Amniotic epithelial cell (primary cell): ENCODE data around the gene TRAM2.

Source experiments
- DNase-seq: peaks from one replicate; pipeline ENCODE4 v3.0.0-alpha.2; 2010; ENCODE audit warnings: low read depth

The TRAM2 gene

DNA sequence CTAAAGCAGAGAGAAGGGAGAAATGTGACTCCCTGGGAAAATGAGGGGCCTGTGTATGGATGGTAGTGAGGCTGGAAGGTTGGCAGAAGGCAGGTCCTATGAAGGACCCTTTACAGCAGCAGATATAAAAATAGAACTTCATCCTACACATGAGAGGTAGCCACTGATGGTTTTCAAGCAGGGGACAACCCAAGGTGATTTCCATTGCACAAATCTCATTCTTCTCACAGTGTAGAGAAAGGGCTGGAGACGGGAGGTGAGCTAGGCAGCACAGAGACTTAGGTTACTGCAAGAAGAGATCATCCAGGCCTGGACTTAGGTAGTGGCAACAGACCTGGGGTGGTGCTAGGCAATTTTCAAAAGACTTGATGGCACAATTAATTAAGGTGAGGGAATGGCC is 30.7 kb downstream of the TRAM2 start:
- no peak for DNase-seq

DNA sequence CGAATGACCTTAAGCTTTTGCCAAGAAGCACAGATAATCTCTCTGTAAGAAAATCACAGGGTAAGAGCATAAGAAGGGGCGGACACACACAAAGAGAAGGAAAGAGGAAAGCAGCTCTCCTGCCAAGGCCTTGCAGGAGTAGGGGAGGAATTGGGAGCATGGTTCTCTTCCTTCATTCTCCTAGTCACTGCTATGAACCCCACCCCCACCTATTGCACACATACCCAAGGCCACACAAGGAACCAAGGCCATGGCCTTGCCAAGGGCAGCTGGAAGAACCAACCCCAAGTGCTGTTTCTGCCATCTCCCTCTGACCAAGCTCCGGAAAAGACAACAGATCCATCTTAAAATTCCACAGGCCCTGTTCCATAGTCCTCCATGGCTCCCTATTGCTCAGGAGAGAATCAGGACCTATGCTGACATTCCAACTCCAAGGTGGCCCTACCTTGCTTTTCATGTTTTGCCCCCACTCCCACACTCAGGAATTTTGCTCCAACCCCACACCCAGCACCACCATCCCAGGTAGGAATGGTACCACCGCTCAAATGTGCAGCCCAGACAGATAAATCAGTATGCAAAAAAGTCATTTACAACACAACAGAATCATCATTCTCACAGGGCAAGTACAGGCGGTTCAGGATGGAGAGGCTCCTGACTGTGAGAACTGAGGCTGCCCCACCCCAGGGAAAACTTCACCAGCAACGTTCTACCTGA is 31.3 kb downstream of the TRAM2 start:
- DNase-seq = no peak

DNA sequence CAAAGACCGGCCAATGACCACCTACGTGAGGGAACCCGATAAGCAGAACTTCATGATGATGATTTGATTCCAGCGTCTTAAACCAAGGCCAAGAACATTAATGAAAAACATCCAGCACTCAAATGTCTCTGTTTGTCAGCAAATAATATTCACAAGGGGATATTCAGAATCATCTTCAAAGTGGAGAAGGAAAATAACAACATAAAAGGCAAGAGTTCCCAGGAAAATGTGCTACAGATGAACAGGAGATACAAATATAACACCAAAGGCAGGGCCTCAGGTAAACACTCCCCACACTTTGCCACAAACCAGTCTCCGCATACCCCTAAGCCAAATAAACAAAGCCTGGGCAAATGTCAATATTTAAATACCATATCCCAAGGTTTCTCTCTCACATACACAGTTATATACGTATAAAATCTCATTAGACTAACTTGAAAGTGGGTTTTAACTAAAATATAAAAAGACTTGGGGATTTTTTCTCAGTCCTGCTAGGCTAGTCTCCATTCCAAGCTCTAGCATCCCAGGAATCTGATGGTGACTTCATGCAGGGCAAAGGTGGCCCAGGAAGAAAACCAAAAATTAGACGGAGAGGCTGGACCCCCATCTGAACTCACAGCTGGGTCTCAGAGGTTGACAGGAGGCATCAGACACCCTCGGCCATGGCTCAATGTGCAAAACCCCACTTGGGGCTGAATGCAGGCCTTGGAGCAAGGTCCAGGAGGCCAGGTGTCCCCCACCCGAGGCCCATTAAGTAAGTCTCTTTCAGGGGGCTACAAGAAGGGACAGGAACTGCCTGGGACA is 32.1 kb downstream of the TRAM2 start:
- DNase-seq = no peak

DNA sequence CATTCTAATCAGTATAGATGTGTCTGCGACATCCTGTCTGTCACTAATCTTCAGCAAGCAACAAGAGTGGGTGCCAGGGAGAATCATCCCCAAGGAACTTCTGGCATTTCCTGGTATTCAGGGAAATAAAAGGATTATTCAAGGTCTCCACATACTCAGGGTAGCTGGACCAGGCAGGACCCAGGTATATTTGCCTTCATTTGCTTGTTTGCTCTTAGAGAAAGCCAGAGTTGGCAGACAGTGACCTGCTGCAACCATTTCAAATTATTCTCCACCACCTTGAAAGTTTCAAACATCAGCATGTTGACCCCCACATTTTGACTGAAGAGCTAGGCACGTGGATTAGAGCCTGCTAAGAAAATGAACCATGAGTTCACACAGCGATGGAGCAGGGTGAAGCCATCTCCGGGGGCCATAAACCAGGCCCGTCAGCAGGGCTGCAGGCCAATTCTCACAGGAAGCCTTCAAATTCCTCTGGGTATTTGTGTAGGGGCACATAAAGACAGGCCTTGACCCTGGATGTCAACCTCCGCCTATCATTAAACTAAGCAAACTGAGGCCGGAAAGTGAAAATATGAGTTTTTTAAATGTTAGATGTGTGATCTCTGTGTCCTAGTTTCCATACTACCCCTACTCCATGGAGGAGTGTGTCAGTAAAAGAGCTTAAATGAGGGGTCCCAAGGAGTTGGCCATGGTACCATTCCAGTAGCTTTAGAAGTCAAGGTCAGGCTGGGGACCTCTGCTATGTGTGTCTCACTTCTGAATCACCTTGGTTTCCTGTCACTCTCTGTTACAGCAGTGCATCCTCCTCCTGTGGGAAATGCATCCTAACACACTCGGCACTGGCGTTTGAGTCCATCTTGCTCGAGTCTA is 32.9 kb downstream of the TRAM2 start:
- peak; percentile 56 for DNase-seq

DNA sequence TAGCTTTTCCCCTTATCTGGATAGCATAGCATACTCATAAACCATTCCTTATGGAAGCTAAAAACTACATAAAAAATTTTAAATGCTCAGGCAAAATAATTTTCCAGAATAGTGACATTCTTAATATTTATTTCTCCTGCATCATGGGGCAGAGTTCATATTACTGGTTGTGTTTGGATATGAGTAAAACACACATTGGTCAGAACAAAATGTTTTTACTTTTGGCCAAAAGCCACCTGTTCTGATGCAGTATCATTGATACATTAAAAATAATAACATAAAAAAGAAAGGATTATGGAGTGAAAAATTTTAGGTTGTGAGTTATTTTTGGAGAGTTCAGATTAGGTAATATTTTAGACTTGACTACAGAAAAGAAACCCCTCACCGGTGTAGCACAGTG is 33.6 kb downstream of the TRAM2 start:
- no peak for DNase-seq

DNA sequence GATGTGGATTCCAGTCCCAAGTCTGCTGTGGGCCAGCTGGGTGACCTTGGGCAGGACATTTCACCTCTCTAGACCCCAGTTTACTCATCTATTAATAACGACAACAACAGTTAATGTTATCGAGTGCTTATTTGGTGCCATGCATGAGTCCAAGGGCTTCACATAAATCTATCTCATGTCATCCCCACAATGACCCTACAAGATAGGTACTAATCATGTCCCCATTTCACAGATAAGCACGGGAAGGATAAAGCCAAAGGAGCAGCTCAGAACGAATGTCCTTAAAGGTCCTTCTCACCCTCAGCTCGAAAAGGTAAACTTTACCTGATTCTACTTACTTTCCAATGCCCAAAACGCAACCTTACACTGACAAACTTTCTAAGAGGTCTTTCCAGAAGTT is 35.7 kb downstream of the TRAM2 start:
- DNase-seq = no peak

DNA sequence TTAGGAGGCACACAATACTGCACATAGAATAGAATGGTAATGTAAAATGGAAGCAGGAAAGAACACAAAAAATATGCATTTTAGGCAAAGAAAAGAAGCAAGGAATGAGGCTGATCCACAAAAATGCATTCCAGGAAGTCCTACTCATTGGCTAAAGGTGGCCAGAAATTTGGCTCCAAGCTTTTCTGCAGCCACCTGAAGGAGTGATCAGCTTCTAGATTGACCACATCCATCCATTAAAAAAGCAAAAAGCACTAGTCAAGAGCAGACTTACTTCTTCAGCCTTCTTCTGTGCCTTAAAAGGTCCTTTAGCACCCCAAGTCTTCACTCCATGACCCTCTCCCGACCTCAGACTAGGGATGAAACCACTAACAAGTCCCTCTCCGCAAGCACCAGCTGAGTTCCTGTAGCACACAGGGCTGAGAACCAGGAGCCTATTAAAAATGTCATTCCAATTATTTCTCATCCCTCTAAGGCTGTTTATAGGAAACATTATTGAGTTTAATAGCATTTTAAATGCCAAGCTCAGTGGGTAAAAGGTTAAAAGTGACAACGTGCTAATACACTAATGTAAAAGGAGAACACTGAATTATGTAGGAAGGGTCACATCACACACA is 36.5 kb downstream of the TRAM2 start:
- no peak for DNase-seq

DNA sequence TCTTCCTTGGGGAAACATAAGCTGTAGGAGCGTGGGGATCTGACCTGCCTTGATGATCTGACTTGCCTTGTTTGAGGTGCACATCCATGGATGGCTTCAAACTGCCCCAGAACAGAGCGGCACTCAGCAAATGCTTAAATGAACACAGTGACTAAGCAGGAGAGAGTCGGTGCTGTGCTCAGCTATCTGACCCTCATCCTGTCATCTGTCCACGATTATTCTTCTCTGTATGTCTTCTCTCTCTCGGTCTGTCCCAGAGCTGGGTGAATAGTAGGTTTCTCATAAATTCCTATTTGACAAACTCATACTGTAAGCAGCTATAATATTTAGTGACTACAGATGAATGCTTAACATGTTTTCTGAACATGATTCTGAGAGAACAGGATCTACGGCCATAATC is 37.3 kb downstream of the TRAM2 start:
- DNase-seq = peak; percentile 57

DNA sequence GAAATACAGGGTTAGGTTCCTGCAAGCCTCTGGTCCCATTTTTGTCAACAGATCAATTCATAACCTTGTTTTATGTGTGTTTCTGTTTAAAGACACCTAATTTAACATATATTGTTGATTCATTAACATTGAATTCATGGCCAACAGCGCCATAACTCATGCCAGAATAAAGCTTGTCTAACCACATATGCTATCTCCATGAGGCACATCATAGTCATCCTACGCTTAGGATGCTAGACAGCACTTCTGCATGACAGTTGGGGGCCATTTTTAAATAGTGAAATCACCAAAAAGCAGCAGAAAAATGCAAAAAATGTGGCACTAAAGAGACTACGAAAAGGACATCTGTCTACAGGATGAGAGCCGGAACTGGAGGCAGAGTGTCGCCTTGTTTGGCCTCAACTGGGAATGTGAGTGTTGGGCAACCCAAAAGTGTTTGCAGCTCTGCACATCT is 37.9 kb downstream of the TRAM2 start:
- peak; percentile 69 for DNase-seq

DNA sequence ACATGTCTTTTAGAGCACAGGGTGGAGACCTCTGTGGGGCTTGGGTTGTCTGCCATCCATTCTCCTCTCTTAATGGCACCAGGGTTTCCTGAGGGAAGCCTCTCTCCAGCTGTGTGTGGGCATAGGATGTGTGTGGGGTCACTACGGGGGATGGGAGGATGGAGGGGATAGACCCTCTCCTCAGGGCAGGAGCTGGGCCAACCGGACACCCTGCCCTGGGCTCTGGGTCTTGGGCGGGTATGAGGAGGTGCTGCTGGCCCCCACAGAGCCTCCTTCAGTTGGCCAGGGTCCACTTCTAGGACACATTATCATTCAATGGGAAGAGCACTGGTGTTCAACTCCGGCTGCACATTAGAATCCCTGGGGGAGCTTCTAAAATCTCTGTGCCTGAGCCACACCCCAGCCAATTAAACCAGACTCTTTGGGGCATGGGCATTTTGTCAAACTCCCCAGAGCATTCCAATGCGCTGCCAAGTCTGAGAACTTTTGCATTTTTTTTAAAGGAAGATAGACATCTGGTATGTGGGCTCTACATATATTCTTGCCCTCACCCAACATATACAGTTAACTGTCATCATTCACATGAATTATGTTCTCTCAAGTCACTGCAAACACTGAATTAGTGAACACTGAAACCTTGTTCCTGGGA is 38.5 kb downstream of the TRAM2 start:
- no peak for DNase-seq

DNA sequence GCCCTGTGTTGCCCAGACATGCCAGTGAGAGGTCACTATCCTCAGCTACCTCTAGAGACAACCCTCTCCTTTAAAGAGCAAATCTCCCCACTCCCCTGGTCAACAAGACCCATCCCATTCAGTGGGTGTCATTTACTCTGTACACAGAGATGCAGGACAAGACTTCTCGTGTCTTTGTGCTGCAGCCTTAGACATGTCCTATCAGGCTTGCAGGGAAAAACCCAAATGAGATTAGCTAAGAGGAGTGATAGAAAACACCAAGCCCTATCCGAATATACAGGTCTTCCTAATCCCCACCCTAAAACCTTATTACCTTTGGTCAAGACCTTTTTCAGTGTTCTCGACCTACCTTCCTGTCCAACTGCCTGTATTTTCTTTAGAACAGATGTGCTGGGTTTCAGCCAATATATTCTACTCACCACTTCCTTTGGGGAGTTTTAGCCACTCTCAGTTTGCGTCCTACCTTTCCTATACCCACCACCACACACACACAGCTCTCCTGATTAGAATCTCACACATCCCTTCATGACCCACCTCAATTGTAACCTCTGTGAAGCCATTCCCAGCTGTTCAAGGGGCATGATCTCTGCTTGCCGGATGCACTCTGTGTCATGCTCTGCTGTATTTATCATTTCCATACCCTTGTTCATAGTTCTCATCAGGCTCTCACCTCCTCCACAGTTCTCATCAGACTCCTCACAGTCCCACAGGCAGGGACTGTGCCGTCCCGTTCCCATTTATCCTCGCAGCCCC is 39.7 kb downstream of the TRAM2 start:
- no peak for DNase-seq

DNA sequence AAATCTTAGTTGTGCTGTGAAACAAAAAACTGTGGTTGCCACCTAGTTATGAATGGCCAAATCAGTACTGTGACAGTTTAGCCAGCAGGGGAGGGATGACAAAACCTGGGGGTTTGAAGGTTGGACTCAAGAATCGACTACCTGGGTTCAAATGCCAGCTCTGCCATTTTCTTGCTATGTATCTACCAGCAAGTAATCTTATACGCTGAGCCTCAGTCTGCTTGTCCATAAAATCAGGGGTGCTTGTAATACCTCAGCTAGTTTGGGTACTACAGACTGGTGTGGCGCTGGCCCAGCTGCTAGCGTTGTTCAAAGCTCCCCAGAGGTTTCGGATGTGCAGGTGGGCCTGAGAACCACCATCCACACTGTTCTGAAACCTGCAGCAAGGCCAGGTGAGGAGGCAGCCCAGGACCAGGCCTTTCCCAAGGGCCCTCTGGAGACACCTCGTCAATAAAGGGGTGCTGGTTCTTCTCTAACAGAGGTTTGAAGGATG is 40.4 kb downstream of the TRAM2 start:
- no peak for DNase-seq

DNA sequence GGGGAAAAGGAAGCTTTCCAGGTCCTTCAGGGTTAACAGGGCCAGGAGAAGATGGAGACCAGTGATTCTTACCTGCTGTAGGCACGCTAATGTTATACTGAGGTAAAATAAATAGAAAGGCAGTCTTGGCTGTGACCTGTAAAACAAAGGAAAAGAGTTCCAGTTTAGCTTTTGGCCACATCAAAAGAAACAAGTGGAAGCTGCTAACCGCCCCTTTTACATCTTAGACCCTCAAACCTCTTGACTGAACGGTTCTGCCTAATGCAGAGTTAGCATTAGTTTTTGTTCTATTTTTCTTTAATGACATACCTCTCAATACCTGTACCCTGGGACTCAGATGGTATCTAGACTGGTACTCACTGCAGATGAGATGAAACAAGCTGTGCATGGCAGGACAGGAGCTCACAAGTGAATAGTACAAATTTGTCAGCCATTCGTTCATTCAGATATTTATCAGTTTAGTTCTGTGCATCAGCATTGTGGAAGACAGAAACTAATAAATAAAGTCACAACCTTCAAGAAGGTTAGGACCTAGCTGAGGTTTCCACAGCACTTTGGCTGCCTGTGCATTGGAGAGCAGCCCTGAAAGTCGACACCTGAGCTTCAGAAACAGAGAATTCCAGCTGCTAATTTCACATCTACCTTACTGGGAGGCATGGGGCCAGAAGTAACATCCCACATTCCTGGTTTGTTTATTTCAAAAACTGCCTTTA is 41.0 kb downstream of the TRAM2 start:
- no peak for DNase-seq

DNA sequence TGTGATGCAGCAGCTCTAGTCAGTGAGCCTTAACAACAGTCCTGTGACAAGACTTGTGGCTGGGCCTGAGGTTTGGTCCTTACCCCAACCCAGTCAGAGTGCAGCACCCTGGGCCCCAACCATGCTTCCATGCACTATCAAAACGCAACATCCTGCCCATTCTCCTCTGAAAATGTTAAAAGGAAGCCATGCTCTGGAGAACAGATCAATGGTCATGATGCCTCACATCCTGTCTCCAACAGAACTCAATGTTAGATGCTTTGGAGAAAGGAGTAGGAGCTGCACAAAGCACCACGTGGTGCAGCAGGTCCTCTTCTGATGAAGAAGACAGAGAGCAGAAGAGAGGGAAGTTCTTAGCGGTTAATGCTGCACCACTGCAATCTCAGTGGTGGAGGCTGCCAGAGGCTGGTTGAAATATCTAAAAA is 41.9 kb downstream of the TRAM2 start:
- no peak for DNase-seq

DNA sequence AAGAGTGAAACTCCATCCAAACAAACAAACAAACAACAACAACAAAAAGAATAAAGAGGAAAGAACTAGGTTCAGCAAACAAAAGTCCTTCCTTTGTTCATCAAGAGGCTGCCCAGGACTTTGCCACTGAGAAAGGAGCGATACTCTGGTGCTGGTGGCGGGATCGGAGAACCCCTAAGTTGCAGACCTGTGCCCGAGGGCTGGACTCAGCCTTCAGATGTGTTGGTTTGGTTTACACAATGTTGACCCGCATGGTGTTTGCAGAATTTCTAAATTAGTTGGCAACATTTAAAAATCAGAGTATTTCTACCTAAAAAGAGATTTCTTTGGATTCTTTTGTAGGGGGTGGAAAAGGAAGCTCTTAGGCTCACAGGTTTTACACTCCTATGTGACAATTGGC is 42.5 kb downstream of the TRAM2 start:
- DNase-seq = no peak

DNA sequence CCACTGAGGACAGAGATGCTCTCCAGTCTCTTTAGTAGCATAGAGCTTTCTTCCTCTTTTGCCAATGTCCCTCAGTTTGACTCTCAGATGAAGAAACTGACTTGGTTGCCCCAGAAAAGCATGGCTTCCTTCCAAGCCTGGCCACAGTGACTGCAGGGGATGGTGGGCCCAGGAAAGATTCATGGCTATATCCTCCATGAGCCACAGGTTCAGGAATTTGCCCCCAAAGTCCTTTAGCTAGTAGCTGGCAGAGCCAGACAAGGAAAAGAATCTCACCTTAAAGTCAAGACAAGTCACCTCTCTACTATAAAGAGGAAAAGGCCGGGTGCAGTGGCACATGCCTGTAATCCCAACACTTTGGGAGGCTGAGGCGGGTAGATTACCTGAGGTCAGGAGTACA is 43.4 kb downstream of the TRAM2 start:
- DNase-seq = no peak

DNA sequence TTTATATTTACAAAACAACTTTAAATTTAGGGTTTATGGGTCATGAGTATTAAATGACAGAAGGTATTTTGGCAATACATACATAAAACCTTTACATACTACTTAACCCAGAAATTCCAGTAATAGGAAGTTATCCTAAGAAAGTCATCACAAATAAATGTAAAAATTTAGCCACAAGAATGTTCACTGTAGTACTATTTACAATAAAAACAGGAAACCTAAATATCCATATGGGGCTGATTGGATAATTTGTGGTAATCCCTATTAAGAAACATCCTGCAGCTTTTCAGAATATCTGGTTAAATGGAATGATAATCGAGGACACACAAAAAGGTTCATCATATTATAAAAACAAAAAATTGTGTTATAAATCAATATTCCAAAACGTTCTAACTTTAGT is 44.4 kb downstream of the TRAM2 start:
- DNase-seq = no peak

DNA sequence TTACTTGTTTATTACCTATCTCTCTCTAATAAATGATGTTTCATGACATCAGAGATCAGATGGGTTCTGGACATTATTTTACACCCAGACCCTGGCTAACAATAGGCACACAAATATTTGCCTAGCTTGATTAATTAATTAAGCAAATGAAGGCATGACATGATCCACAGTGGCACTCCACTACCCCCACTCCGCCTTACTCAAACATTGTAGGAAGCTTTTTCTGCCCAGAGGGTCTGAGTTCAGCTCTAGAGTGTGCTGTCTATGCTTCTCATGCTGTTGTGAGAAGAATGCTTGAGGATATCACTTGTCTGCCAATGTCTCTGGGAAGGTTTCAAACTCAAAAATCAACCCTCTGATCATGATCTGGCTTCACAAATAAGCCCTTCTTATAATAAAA is 45.0 kb downstream of the TRAM2 start:
- no peak for DNase-seq

DNA sequence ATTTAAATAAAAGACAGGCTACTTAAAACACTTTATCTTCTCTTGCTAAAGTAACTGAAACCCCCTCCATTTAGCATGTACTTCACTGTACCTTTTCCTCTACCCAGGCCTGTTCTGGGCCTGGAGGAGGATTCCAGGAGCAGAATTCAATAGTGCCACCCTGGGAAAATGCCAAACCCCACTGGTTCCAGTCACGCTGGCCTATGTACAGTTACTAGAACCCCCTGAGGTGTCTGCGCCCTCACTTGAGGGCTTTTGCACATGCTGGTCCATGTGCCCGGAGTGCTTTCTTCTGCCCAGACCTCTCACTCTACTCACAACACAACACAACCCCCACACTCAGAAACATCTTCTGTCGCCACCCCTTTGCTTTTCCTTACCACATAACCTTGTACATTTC is 45.5 kb downstream of the TRAM2 start:
- no peak for DNase-seq

DNA sequence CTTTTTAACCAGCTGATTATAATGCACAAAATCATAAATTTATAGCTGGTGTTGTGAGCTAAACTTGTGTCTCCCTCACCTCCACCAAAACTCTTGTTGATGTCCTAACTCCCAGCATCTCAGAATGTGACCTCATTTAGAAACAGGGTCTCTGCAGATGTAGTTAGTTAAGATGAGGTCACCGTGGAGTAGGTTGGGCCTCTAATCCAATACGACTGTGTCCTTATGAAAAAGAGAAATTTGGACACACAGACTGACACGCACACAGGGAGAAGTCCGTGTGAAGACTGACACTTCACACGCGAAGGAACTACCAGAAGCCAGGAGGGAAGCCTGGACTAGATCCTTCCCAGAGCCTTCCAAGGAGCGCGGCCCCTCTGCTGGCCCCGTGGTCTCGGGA is 46.5 kb downstream of the TRAM2 start:
- no peak for DNase-seq
